Measurements from ENCODE around the gene KMT2A. TPM values are rescaled to one million over a fixed set of nuclear protein-coding genes. Genes with fewer than 3 reads are reported as not detected.

Gene KMT2A
- total RNA-seq, 1 experiment from 2014 or later, result 50.4 TPM

GRCh38 chr11:118401151-118401879, 35.0 kb upstream of the KMT2A start, which contains the start of gene ATP5MG:
ATP5MG (plus strand) TSS chr11:118401606; CDS start chr11:118401666, 60 bp downstream.
- ChIA-PET POLR2A (no interaction called here), CTCF (no interaction called here), RAD21 (ENCODE audit: low non-redundant PET in 1 of 2, low total read pairs in 2 of 2, uncharacterized antibody in 2 of 2, unreplicated experiment in 2 of 2) (no interaction called here)
- H3K4me1 ChIP-seq (ENCODE audit: control insufficient read depth in 1 of 2, insufficient read depth in 2 of 2, low read length in 2 of 2), result peaks cover 10 to 20% of the 10 kb centered on the region in 2 experiments; a peak in 3 of 4 replicates
- peaks cover 4 to 12% of the 10 kb centered on the region in 2 experiments; a peak in 3 of 4 replicates for H3K36me3 ChIP-seq (ENCODE audit: control insufficient read depth in 1 of 2, insufficient read depth in 2 of 2, low read length in 2 of 2)
- peak within 1 kb of the TSS; percentile 84 for H3K9ac ChIP-seq (ENCODE audit: low read length)
- DNase-seq (ENCODE audit: low read depth, low spot score), result peak; percentile 81
- peak within 1 kb of the TSS; percentile 64 to 87 for H3K4me3 ChIP-seq (replicated peaks in 1 of 2; ENCODE audit: low read depth in 1 of 2, low read length in 2 of 2)
- H3K79me2 ChIP-seq (ENCODE audit: insufficient read depth, low read length), result peaks cover 50% of the 10 kb centered on the region
- no TSS peak for BruUV-seq (replicated peaks)
- H3K27ac ChIP-seq (ENCODE audit: low read depth, low read length), result peak within 1 kb of the TSS; percentile 75
- H2AFZ ChIP-seq (ENCODE audit: low read depth, low read length, poor library complexity, severe bottlenecking), result peak within 1 kb of the TSS; percentile 72
- TF ChIP-seq ELF1 (IDR thresholded peaks at IDR 0.05; ENCODE audit: borderline replicate concordance, low read depth), result peak; percentile 51
- no peak for TF ChIP-seq ATF3 (IDR thresholded peaks at IDR 0.05)
- peak; percentile 83 for TF ChIP-seq POLR2AphosphoS5 (IDR thresholded peaks at IDR 0.05; ENCODE audit: low read depth, low read length)
- TF ChIP-seq EGR1 (IDR thresholded peaks at IDR 0.05; ENCODE audit: low read depth), result no peak
- TF ChIP-seq ZFX (IDR thresholded peaks at IDR 0.05), result peak; percentile 91; the same call in 1 of the 2 replicates
- TF ChIP-seq CEBPB (IDR thresholded peaks at IDR 0.05; ENCODE audit: low read depth), result no peak
- peak; percentile 5 for TF ChIP-seq ZBTB33 (IDR thresholded peaks at IDR 0.05; ENCODE audit: extremely low read depth, insufficient replicate concordance, low read length)
- TF ChIP-seq SP1 (IDR thresholded peaks at IDR 0.05; ENCODE audit: low read depth), result peak; percentile 55
- TF ChIP-seq POLR2A (IDR thresholded peaks at IDR 0.05; ENCODE audit: borderline replicate concordance, extremely low read depth, insufficient read depth, insufficient read length), result peak; percentile 84
- peak; percentile 5; the same call in 1 of the 2 replicates for TF ChIP-seq RAD21 (IDR thresholded peaks at IDR 0.05; ENCODE audit: low read depth)
- no peak for TF ChIP-seq REST (IDR thresholded peaks at IDR 0.05; ENCODE audit: low read depth)
- peak; percentile 83 for TF ChIP-seq TCF7L2 (IDR thresholded peaks at IDR 0.05; ENCODE audit: borderline replicate concordance, extremely low read depth, insufficient read depth, insufficient read length)
- H3K27me3 ChIP-seq (ENCODE audit: insufficient read depth, low read length), result no peaks in the 10 kb centered on the region
- no peaks in the 10 kb centered on the region for H3K9me3 ChIP-seq (ENCODE audit: control insufficient read depth in 1 of 2, insufficient read depth in 1 of 2, low read depth in 1 of 2, low read length in 2 of 2)
- H4K20me1 ChIP-seq (ENCODE audit: insufficient read depth), result peaks cover 8% of the 10 kb centered on the region; the same call in 1 of the 2 replicates
- H3K9me2 ChIP-seq (ENCODE audit: insufficient read depth), result no peaks in the 10 kb centered on the region
- intact Hi-C loops (cut with micrococcal nuclease), result loop anchor here (1.0 kb wide), 1 partner anchor 35 kb away; the partner anchor contains the start of gene KMT2A
- ATAC-seq, result peak; percentile 80
- H3K4me2 ChIP-seq (ENCODE audit: low read length), result peak within 1 kb of the TSS; percentile 81
